K562 (cell line): ENCODE data around the gene INSIG1. TPM values are rescaled to one million over a fixed set of nuclear protein-coding genes. Genes with fewer than 3 reads are reported as not detected.

Experiments used
- CBFA2T2 ChIP-seq: fragments of 450-650 bp; conservative IDR thresholded peaks from 2 replicates; pipeline ENCODE4 v1.6.1; 2017; ENCODE audit warnings: mild to moderate bottlenecking
- CBFA2T3 ChIP-seq: fragments of 450-650 bp; IDR thresholded peaks from 2 replicates; pipeline ENCODE4 v1.6.1; 2017
- CBX1 ChIP-seq: sonication (generic); IDR thresholded peaks from 2 replicates; pipeline ENCODE4 v1.6.1; 2016; ENCODE audit warnings: antibody characterized with exemption, low read depth, mild to moderate bottlenecking
- DACH1 ChIP-seq: fragments of 450-650 bp; IDR thresholded peaks from 2 replicates; pipeline ENCODE4 v1.6.1; 2018; ENCODE audit not compliant: partially characterized antibody
- DNMT1 ChIP-seq: fragments of 450-650 bp; IDR thresholded peaks from 2 replicates; pipeline ENCODE4 v1.6.1; 2016; ENCODE audit warnings: antibody characterized with exemption, mild to moderate bottlenecking
- GTF2A2 ChIP-seq: IDR thresholded peaks from 2 replicates; pipeline ENCODE4 v1.6.1; 2016; ENCODE audit warnings: mild to moderate bottlenecking, missing genetic modification characterization, missing compliant biosample characterization
- MXI1 ChIP-seq: IDR thresholded peaks from 2 replicates; pipeline ENCODE4 v1.6.1; 2011; ENCODE audit warnings: low read depth, mild to moderate bottlenecking, improper control_type of control experiment, low read length
- NONO ChIP-seq, 2 experiments: fragments of 200-400 bp in 1 of 2; fragments of 450-650 bp in 1 of 2; formaldehyde crosslinking in 1 of 2; IDR thresholded peaks; 2 replicates each; pipeline ENCODE4 v1.6.1; 2017; ENCODE audit warnings: low read depth in 2 of 2, mild to moderate bottlenecking in 2 of 2, moderate library complexity in 2 of 2, low read length in 1 of 2
- PPARD ChIP-seq: fragments of 250-450 bp; sonication (Bioruptor Pico); IDR thresholded peaks from 2 replicates; pipeline ENCODE4 v1.8.0; 2022; ENCODE audit warnings: inconsistent platforms, mild to moderate bottlenecking, moderate library complexity
- RUNX1 ChIP-seq: sonication (generic); IDR thresholded peaks from 2 replicates; pipeline ENCODE4 v1.6.1; 2016; ENCODE audit warnings: antibody characterized with exemption, low read depth
- SMARCA5 ChIP-seq: fragments of 450-650 bp; IDR thresholded peaks from 2 replicates; pipeline ENCODE4 v1.6.1; 2016
- SMC3 ChIP-seq: conservative IDR thresholded peaks from 2 replicates; pipeline ENCODE4 v1.6.1; 2011; ENCODE audit warnings: low read depth, low read length, improper control_type of control experiment; ENCODE audit not compliant: insufficient read depth
- SUPT5H ChIP-seq: fragments of 450-650 bp; IDR thresholded peaks from 2 replicates; pipeline ENCODE4 v1.6.1; 2016
- TCFL5 ChIP-seq: fragments of 250-450 bp; sonication (Bioruptor Pico); conservative IDR thresholded peaks from 2 replicates; pipeline ENCODE4 v1.6.1; 2021; ENCODE audit warnings: mild to moderate bottlenecking, moderate library complexity, matching md5 sums
- THAP7 ChIP-seq: fragments of 250-450 bp; sonication (Bioruptor Pico); IDR thresholded peaks from 2 replicates; pipeline ENCODE4 v1.5.0; 2021
- USF2 ChIP-seq: sonication (generic); formaldehyde crosslinking; IDR thresholded peaks from 2 replicates; pipeline ENCODE4 v1.5.0; 2020; ENCODE audit warnings: missing genetic modification reagents
- ZBTB34 ChIP-seq: fragments of 250-450 bp; sonication (Bioruptor Pico); IDR thresholded peaks from 2 replicates; pipeline ENCODE4 v1.8.0; 2021; ENCODE audit warnings: mild to moderate bottlenecking, moderate library complexity
- ZNF24 ChIP-seq: fragments of 450-650 bp; IDR thresholded peaks from 2 replicates; pipeline ENCODE4 v1.6.1; 2016
- ZNF785 ChIP-seq: fragments of 250-450 bp; sonication (Bioruptor Pico); IDR thresholded peaks from 2 replicates; pipeline ENCODE4 v1.4.0; 2020; ENCODE audit warnings: mild to moderate bottlenecking
- ZSCAN29 ChIP-seq: fragments of 450-650 bp; IDR thresholded peaks from 2 replicates; pipeline ENCODE4 v1.6.1; 2017
- polyA plus RNA-seq, 8 experiments: library from polyadenylated mRNA; depleted of rRNA in 4 of 8; stranded (reverse) in 5 of 8; unstranded in 3 of 8; fragments of >200 nt; fragmentation: Nextera tagmentation in 2 of 8; fragmentation: Illumina TruSeq in 1 of 8; extraction: Ambion mirVana in 2 of 8; extraction: Trizol in 1 of 8; gene quantifications; 2 replicates each; pipeline versions ENCODE4 v1.2.1 to v1.2.3, GENCODE V29; 2011 to 2014; ENCODE audit warnings: inconsistent platforms in 1 of 8, missing spikeins in 1 of 8
- total RNA-seq, 7 experiments: library from RNA; depleted of rRNA in 6 of 7; stranded (reverse); fragments of >200 nt in 6 of 7; fragmentation: Illumina TruSeq in 2 of 7; extraction: Trizol in 2 of 7; gene quantifications; 2 replicates each; pipeline versions ENCODE4 v1.2.1 to v1.2.3, GENCODE V29; 2011 to 2021; ENCODE audit warnings: low replicate concordance in 1 of 7
- TF ChIP-seq, protein P1 (sequence below): sonication (generic); formaldehyde crosslinking; IDR thresholded peaks from 2 replicates; pipeline ENCODE4 v1.8.1; 2023; ENCODE audit warnings: mild to moderate bottlenecking, missing genetic modification reagents
- TF ChIP-seq, protein P2 (sequence below): fragments of 450-650 bp; formaldehyde crosslinking; IDR thresholded peaks from 2 replicates; pipeline ENCODE4 v1.4.0; 2022; ENCODE audit warnings: missing genetic modification characterization
- TF ChIP-seq, protein P3 (sequence below): IDR thresholded peaks from 2 replicates; pipeline ENCODE4 v1.6.1; 2012; ENCODE audit warnings: low read depth, low read length, improper control_type of control experiment, borderline replicate concordance

Gene INSIG1
- total and polyA plus RNA-seq, 9 of the 15 experiments (the other 6 are each of a cell fraction or from before 2014, with no cell fraction given), result 57.1 to 787 (median 238) TPM

DNA sequence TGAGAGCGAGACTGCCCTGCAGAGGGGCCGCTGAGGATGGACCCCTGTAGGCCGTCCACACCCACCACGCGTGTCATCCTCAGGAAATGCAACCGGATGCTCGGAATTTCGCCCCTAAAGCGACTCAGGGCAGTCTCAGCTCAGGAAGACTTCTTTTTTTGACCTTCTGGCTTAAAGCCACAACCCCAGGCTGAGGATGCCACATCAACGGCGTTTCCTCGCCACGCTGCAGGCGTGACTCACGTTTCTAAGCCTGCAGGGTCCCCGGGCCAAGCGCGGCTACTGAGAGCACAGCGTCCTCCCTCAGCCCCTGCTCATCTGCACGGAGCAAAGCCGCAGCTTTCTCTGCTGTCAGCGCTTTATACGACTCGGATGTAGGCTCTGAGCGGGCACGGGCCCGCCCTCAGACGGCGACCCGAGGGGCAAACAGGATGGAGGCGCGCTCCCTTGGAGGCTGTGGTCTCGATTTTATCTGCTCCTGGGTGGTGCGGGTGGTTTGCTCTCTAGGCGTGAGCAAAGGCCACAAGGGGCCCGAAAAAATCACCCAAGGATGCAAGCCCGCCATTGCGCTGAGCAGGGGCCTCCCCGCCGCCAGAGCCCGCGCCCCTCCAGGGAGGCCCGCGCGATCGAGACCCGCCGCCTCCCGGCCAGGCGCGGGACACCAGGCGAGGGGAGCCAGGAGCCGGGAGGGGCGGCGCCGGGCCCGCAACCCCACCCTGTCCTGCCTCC, 726 bp upstream of the INSIG1 start (continued):
- no peak for TF ChIP-seq ZNF785 (CRISPR knock-in tag)
- TF ChIP-seq DNMT1, result no peak
- TF ChIP-seq SMARCA5, result no peak
- no peak for TF ChIP-seq MXI1
- no peak for TF ChIP-seq ZBTB34 (CRISPR knock-in tag)
- peak; percentile 72 for TF ChIP-seq SUPT5H
- no peak; the same call in 1 of the 2 replicates for TF ChIP-seq RUNX1
- 0 out of 2 replicates have a peak, but pooled peaks have one; percentile 18 for TF ChIP-seq THAP7 (CRISPR knock-in tag)
- TF ChIP-seq CBX1, result 0 out of 2 replicates have a peak, but pooled peaks have one; percentile 27
- no peak for TF ChIP-seq ZNF24
- TF ChIP-seq SMC3, result no peak
- no peak for TF ChIP-seq TCFL5 (CRISPR knock-in tag)
- TF ChIP-seq, protein P1, sequence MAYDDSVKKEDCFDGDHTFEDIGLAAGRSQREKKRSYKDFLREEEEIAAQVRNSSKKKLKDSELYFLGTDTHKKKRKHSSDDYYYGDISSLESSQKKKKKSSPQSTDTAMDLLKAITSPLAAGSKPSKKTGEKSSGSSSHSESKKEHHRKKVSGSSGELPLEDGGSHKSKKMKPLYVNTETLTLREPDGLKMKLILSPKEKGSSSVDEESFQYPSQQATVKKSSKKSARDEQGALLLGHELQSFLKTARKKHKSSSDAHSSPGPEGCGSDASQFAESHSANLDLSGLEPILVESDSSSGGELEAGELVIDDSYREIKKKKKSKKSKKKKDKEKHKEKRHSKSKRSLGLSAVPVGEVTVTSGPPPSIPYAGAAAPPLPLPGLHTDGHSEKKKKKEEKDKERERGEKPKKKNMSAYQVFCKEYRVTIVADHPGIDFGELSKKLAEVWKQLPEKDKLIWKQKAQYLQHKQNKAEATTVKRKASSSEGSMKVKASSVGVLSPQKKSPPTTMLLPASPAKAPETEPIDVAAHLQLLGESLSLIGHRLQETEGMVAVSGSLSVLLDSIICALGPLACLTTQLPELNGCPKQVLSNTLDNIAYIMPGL (CRISPR knock-in tag), result no peak
- TF ChIP-seq CBFA2T2, result no peak
- no peak; the same call in 1 of the 2 replicates for TF ChIP-seq CBFA2T3
- TF ChIP-seq, protein P2, sequence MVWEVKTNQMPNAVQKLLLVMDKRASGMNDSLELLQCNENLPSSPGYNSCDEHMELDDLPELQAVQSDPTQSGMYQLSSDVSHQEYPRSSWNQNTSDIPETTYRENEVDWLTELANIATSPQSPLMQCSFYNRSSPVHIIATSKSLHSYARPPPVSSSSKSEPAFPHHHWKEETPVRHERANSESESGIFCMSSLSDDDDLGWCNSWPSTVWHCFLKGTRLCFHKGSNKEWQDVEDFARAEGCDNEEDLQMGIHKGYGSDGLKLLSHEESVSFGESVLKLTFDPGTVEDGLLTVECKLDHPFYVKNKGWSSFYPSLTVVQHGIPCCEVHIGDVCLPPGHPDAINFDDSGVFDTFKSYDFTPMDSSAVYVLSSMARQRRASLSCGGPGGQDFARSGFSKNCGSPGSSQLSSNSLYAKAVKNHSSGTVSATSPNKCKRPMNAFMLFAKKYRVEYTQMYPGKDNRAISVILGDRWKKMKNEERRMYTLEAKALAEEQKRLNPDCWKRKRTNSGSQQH (CRISPR knock-in tag), result no peak
- no peak for TF ChIP-seq PPARD (CRISPR knock-in tag)
- TF ChIP-seq, protein P3, sequence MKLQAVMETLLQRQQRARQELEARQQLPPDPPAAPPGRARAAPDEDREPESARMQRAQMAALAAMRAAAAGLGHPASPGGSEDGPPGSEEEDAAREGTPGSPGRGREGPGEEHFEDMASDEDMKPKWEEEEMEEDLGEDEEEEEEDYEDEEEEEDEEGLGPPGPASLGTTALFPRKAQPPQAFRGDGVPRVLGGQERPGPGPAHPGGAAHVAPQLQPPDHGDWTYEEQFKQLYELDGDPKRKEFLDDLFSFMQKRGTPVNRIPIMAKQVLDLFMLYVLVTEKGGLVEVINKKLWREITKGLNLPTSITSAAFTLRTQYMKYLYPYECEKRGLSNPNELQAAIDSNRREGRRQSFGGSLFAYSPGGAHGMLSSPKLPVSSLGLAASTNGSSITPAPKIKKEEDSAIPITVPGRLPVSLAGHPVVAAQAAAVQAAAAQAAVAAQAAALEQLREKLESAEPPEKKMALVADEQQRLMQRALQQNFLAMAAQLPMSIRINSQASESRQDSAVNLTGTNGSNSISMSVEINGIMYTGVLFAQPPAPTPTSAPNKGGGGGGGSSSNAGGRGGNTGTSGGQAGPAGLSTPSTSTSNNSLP, result no peak
- no peak for TF ChIP-seq USF2 (CRISPR knock-in tag)
- TF ChIP-seq NONO (IDR thresholded peaks at IDR 0.05; ENCODE audit: low read depth in 2 of 2, low read length in 1 of 2), result no peak
- TF ChIP-seq ZSCAN29, result no peak
- no peak for TF ChIP-seq DACH1
- TF ChIP-seq GTF2A2, result no peak
